BJ (cell line): ENCODE results near the gene COPG2. TPM values are rescaled to one million over a fixed set of nuclear protein-coding genes. Genes with fewer than 3 reads are reported as not detected.
"Not testable (repeated sequence)": the region's sequence is repeated elsewhere in the genome, so short reads cannot be mapped to it uniquely, and the experiment has no call there.

Experiments
- CTCF ChIA-PET: fragments of 350-600 bp; formaldehyde crosslinking; extraction: SDS; loops from one replicate; lab custom pipeline; 2021; ENCODE audit warnings: antibody characterized with exemption, inconsistent platforms; lab: Yijun Ruan, JAX
- POLR2A ChIA-PET: fragments of 300-600 bp; sonication (Branson Sonifier 250); formaldehyde crosslinking; extraction: SDS; loops from one replicate; lab custom pipeline; 2021; ENCODE audit warnings: antibody characterized with exemption; lab: Charles Lee
- DNase-seq: peaks from one replicate; pipeline ENCODE4 v3.0.0-alpha.2; 2011; ENCODE audit warnings: low read depth
- H3K27me3 ChIP-seq: 2 replicates; pipeline ENCODE4 v1.6.0; 2011; ENCODE audit warnings: low read length; ENCODE audit not compliant: control insufficient read depth, insufficient read depth
- H3K36me3 ChIP-seq: 2 replicates; pipeline ENCODE4 v1.5.1; 2011; ENCODE audit warnings: low read length; ENCODE audit not compliant: control insufficient read depth, insufficient read depth
- H3K4me3 ChIP-seq: 2 replicates; pipeline ENCODE4 v1.5.1; 2011; ENCODE audit warnings: low read depth, mild to moderate bottlenecking, control low read depth, low read length
- CTCF ChIP-seq: IDR thresholded peaks from 2 replicates; pipeline ENCODE4 v1.5.1; 2011; ENCODE audit warnings: low read depth, mild to moderate bottlenecking, control low read depth, inconsistent platforms, low read length, moderate library complexity; ENCODE audit not compliant: insufficient read depth
- polyA plus RNA-seq: library from polyadenylated mRNA; depleted of rRNA; stranded (reverse); fragments of >200 nt; gene quantifications from 2 replicates; pipeline ENCODE4 v1.2.3, GENCODE V29; 2011

Gene COPG2
- polyA plus RNA-seq, 1 experiment = 22.1 TPM

- Histone ChIP-seq H3K27me3 (no peaks in the 10 kb centered on the region), H3K36me3 (no peaks in the 10 kb centered on the region), H3K4me3 (no peak overlapping the region)
- DNase-seq = no peak
- TF ChIP-seq CTCF = no peak
- CTCF ChIA-PET = interaction anchor here (0.6 kb wide), 1 partner anchor 50 kb away, joined by 3 read pairs; no protein-coding TSS in a partner anchor
- POLR2A ChIA-PET = no interaction called here
These were observed 62.4 kb downstream of the COPG2 start for GRCh38 chr7:130606161-130606560.

- H3K4me3 ChIP-seq = no peak overlapping the region
- no peak for TF ChIP-seq CTCF
- no peak for DNase-seq
- ChIA-PET POLR2A (no interaction called here), CTCF (interaction anchor here (0.6 kb wide), 1 partner anchor 45 kb away, joined by 5 read pairs; no protein-coding TSS in a partner anchor)
- H3K36me3 ChIP-seq = no peaks in the 10 kb centered on the region
- H3K27me3 ChIP-seq = no peaks in the 10 kb centered on the region
These were observed 70.5 kb downstream of the COPG2 start for GRCh38 chr7:130598056-130598455.

- no peak overlapping the region for H3K4me3 ChIP-seq
- TF ChIP-seq CTCF = no peak
- POLR2A ChIA-PET = no interaction called here
- H3K27me3 ChIP-seq = no peaks in the 10 kb centered on the region
- DNase-seq = no peak
- CTCF ChIA-PET = no interaction called here
- no peaks in the 10 kb centered on the region for H3K36me3 ChIP-seq
These were observed 72.6 kb downstream of the COPG2 start for GRCh38 chr7:130595986-130596385.

GRCh38 chr7:130593033-130593432 is 75.5 kb downstream of the COPG2 start:
- POLR2A ChIA-PET = no interaction called here
- no peak for TF ChIP-seq CTCF
- DNase-seq = no peak
- Histone ChIP-seq H3K27me3 (no peaks in the 10 kb centered on the region), H3K36me3 (no peaks in the 10 kb centered on the region), H3K4me3 (no peak overlapping the region)
- CTCF ChIA-PET = no interaction called here

GRCh38 chr7:130591464-130591863 is 77.1 kb downstream of the COPG2 start:
- POLR2A ChIA-PET, H3K27me3 ChIP-seq, DNase-seq, H3K4me3 ChIP-seq, H3K36me3 ChIP-seq, CTCF ChIA-PET: not testable (repeated sequence)

GRCh38 chr7:130585932-130586331 is 82.6 kb downstream of the COPG2 start:
- CTCF ChIA-PET, POLR2A ChIA-PET, H3K27me3 ChIP-seq, H3K36me3 ChIP-seq, DNase-seq, H3K4me3 ChIP-seq: not testable (repeated sequence)

GRCh38 chr7:130575110-130575509 is 93.4 kb downstream of the COPG2 start:
- POLR2A ChIA-PET, H3K27me3 ChIP-seq, DNase-seq, H3K4me3 ChIP-seq, H3K36me3 ChIP-seq: not testable (repeated sequence)
- CTCF ChIA-PET = interaction anchor here (0.6 to 1.0 kb wide), 2 partner anchors 17 to 154 kb away, joined by 3 to 4 read pairs; no protein-coding TSS in a partner anchor

- POLR2A ChIA-PET, H3K36me3 ChIP-seq, CTCF ChIA-PET, H3K27me3 ChIP-seq, H3K4me3 ChIP-seq, DNase-seq: not testable (repeated sequence)
These were observed 98.4 kb downstream of the COPG2 start for GRCh38 chr7:130570144-130570543.
